Thymus (tissue), 11 donors: ENCODE data around the gene COX19. TPM values are rescaled to one million over a fixed set of nuclear protein-coding genes. Genes with fewer than 3 reads are reported as not detected.

Experiments used
- DNase-seq, 9 donors: peaks; one replicate each; pipeline ENCODE4 v3.0.0-alpha.2; 2013; ENCODE audit warnings: low spot score in 9 of 9, low read depth in 6 of 9, missing footprints in 1 of 9
- H3K27ac ChIP-seq, 2 donors: one replicate each; pipeline ENCODE4 v1.5.1; 2013; ENCODE audit warnings: control low read depth in 1 of 2, low read depth in 1 of 2, low read length in 1 of 2, mild to moderate bottlenecking in 1 of 2, moderate library complexity in 1 of 2
- H3K27me3 ChIP-seq, 2 donors: one replicate each; pipeline ENCODE4 v1.5.1; 2013; ENCODE audit warnings: low read length in 1 of 2; ENCODE audit not compliant: control insufficient read depth in 2 of 2, insufficient read depth in 1 of 2
- H3K36me3 ChIP-seq, 2 donors: one replicate each; pipeline ENCODE4 v1.5.1; 2013; ENCODE audit warnings: low read length in 1 of 2, mild to moderate bottlenecking in 1 of 2, moderate library complexity in 1 of 2; ENCODE audit not compliant: control insufficient read depth in 2 of 2, insufficient read depth in 2 of 2
- H3K4me1 ChIP-seq, 2 donors: one replicate each; pipeline ENCODE4 v1.5.1; 2013; ENCODE audit warnings: low read length in 2 of 2; ENCODE audit not compliant: control insufficient read depth in 2 of 2, insufficient read depth in 2 of 2
- H3K4me3 ChIP-seq, 2 donors: one replicate each; pipeline ENCODE4 v1.5.1; 2013; ENCODE audit warnings: low read length in 2 of 2, control low read depth in 1 of 2, mild to moderate bottlenecking in 1 of 2
- H3K9me3 ChIP-seq, 2 donors: one replicate each; pipeline ENCODE4 v1.5.1; 2013; ENCODE audit warnings: low read length in 1 of 2, mild to moderate bottlenecking in 1 of 2; ENCODE audit not compliant: control insufficient read depth in 2 of 2, insufficient read depth in 1 of 2
- WGBS: extraction: QIAGEN DNeasy Blood & Tissue Kit; methylation state at CpG from one replicate; pipeline ENCODE4 v1.1.7; 2013; 5-methylcytosine and 5-hydroxymethylcytosine counted together
- polyA plus RNA-seq: library from polyadenylated mRNA; stranded (reverse); fragments of 200-250 nt; gene quantifications from one replicate; pipeline ENCODE4 v1.2.3, GENCODE V29; 2013
- total RNA-seq: library from RNA; stranded (reverse); fragments of 120-200 nt; gene quantifications from one replicate; pipeline ENCODE4 v1.2.4, GENCODE V29; 2013
- donor health status: healthy.

Gene COX19
- total and polyA plus RNA-seq, 2 donors = 6.9 to 11.6 TPM

DNA sequence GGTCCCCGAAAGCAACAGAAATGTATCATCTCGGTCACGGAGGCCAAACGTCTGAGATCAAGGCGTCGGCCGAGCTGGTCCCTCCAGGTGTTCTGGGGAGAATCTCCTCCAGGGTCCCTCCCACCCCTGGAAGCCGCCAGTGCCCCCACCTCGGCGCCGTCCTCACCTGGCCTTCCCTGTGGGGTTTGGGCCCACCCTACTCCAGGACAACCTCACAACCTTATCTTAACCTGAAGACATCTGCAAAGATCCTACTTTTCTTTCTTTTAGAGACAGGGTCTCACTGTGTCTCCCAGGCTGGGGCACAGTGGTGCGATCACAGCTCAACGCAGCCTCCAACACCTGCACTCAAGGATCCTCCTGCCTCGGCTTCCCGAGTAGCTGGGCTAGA, 54.3 kb downstream of the COX19 start:
- no peaks in the 10 kb centered on the region for H3K36me3 ChIP-seq
- no peak overlapping the region for H3K4me3 ChIP-seq
- peaks cover 26 to 39% of the 10 kb centered on the region in 2 donors for H3K4me1 ChIP-seq
- no peak overlapping the region for H3K27ac ChIP-seq
- DNase-seq = no peak
- WGBS = 96% methylated on average over 15 of the region's 15 CpGs
- H3K27me3 ChIP-seq = no peaks in the 10 kb centered on the region
- H3K9me3 ChIP-seq = peaks cover 0 to 6% of the 10 kb centered on the region in 2 donors

DNA sequence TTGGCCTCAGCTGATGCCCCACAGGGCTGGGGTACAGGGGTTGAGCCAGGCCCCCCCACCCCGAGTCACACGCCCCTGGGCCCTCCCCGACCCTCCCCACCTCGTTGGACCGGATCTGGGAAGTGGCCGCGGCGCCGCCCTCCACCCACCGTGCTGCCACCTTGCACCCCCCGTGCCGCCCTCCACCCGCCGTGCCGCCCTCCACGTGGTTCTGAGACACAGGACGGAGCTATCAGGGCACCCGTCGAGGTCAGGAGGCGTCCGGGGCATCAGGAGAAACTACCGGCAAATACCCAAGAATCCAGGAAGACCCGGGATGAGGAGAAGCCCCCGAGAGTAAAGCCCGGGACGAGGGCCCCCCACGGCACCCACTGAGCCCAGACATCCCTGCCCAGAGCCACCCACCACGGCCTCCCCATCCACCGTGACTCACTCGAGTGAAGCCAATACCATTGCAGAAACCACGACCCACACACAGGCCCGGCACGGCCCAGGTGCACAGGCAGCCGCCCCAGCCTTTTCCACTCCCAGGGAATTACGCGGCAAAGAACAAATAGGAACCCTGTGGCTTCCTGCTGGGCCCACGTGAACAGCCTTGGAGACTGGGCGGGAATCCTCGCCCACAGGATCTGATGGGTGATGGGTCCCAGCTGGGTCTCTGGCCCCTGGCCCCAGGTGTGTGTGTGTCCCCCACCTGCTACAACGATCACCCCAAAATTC, 54.8 kb downstream of the COX19 start:
- 73% methylated on average over 40 of the region's 40 CpGs for WGBS
- Histone ChIP-seq H3K4me1 (peaks cover 26 to 39% of the 10 kb centered on the region in 2 donors), H3K27ac (no peak overlapping the region), H3K36me3 (no peaks in the 10 kb centered on the region), H3K27me3 (no peaks in the 10 kb centered on the region), H3K9me3 (peaks cover 0 to 6% of the 10 kb centered on the region in 2 donors), H3K4me3 (no peak overlapping the region)
- DNase-seq = no peak

DNA sequence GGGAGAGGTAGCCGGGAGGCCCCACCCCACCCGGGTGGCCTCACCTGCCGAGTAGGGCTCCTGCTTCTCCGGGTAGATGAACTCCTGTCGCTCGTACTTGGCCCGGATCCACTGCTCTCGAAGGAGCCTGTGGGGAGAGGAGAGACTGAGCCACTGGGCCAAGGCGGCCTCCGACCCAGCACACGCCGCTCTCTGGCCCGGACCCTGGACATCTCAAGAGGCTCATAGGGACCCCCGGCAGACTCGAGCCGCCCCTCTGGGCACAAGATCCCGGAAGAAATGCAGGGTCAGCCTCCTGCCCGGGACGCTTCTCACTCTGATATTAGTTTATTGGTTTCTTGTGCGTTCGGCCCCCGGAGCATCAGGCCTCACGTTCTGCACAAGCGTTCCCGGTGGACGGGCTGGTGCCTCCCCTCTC, 55.4 kb downstream of the COX19 start:
- Histone ChIP-seq H3K4me1 (peaks cover 24 to 38% of the 10 kb centered on the region in 2 donors), H3K4me3 (no peak overlapping the region), H3K27me3 (no peaks in the 10 kb centered on the region), H3K27ac (no peak overlapping the region), H3K36me3 (no peaks in the 10 kb centered on the region), H3K9me3 (peaks cover 0 to 6% of the 10 kb centered on the region in 2 donors)
- DNase-seq = no peak
- WGBS = 98% methylated on average over 26 of the region's 26 CpGs

DNA sequence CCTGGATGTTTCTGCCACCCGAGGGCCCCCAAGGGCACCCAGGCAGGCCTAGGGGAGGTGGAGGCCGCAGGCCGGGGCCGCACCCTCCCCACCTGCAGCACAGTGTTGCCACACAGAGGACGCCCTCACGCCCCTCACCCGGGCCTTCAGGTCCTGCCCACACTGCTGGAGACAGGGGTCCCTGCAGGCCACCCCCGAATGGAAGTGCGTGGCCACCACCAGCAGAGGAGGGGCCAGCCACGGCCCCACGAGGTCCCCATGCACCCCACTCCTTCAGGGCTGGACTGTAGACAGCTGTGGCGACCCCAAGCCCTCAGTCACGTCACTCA, 56.3 kb downstream of the COX19 start:
- Histone ChIP-seq H3K4me1 (peaks cover 20 to 33% of the 10 kb centered on the region in 2 donors), H3K36me3 (no peaks in the 10 kb centered on the region), H3K27ac (no peak overlapping the region), H3K27me3 (no peaks in the 10 kb centered on the region), H3K9me3 (peaks cover 0 to 6% of the 10 kb centered on the region in 2 donors), H3K4me3 (no peak overlapping the region)
- WGBS = 92% methylated on average over 13 of the region's 13 CpGs
- no peak for DNase-seq

DNA sequence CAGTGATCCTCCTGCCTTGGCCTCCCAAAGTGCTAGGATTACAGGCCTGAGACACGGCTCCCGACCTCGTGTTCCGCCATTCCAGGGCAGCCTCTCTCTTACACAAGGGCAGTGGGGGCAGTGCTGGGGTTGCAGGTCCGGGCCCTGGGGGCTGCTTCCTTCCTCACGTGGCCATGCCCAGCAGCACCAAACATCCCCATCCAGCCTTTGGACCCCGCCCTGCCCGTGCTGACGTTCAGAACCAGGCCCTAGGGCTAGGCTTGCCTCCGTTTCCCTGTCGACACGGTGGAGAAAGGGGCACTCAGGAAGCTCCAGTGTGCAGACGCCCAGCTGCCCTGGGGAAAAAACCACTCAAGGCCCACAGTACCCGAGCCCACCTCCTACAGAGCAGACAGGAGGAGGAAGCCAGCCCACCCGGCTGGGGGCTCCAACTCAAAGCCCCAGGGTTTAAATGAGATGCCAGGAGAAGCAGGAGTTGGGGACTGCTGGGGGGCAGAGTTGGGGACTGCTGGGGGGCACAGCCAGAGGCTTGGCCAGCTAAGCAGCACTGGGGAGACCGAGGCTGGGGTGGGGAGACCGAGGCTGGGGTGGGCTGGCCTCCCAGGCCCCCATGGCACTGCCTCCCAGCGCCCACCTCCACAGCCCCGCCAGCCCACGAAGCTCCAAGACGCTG, 56.8 kb downstream of the COX19 start:
- Histone ChIP-seq H3K36me3 (no peaks in the 10 kb centered on the region), H3K9me3 (peaks cover 0 to 6% of the 10 kb centered on the region in 2 donors), H3K4me1 (peaks cover 16 to 29% of the 10 kb centered on the region in 2 donors), H3K4me3 (no peak overlapping the region), H3K27me3 (no peaks in the 10 kb centered on the region), H3K27ac (no peak overlapping the region)
- WGBS = 96% methylated on average over 21 of the region's 21 CpGs
- no peak for DNase-seq

DNA sequence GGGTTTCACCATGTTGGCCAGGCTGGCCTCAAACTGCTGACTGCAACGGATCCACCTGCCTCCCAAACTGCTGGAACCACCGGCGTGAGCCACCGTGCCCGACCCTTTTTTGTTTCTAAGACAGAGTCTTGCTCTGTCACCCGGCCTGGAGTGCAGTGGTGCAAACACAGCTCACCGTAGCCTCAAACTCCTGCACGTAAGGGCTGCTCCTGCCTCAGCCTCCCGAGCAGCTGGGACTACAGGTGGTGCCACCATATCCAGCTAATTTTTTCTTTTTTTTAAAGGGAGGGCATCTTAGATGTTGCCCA, 57.3 kb downstream of the COX19 start:
- DNase-seq = no peak
- Histone ChIP-seq H3K4me1 (peaks cover 14 to 24% of the 10 kb centered on the region in 2 donors), H3K4me3 (no peak overlapping the region), H3K27me3 (no peaks in the 10 kb centered on the region), H3K36me3 (no peaks in the 10 kb centered on the region), H3K27ac (no peak overlapping the region), H3K9me3 (peaks cover 0 to 6% of the 10 kb centered on the region in 2 donors)
- 85% methylated on average over 9 of the region's 9 CpGs for WGBS

DNA sequence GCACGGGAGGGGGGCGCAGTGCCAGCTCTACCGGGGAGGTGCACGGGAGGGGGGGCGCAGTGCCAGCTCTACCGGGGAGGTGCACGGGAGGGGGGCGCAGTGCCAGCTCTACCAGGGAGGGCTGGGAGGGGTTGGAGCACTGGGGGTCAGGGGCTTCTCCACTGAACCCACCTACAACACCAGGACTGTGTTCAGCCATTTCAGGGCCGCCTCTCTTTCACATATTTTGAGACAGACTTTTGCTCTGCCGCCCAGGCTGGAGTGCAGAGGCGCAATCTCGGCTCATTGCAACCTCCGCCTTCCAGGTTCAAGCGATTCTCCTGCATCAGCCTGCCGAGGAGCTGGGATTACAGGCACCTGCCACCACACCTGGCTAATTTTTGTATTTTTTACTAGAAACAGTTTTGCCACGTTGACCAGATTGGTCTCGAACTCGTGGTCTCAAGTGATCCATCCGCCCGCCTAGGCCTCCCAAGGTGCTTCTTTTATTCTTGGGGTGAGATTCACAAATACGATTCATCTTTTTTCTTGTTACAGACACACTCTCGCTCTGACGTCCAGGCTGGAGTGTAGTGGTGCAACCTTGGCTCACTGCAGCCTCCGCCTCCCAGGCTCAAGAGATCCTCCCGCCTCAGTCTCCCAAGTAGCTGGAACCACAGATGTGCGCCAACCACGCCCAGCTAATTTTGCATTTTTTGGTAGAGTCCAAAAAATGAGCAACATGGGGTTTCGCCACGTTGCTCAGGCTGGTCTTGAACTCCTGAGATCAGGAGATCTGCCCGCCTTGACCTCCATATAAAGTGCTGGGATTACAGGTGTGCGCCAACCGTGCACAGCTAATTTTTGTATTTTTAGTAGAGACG, 57.9 kb downstream of the COX19 start:
- H3K27me3 ChIP-seq = no peaks in the 10 kb centered on the region
- H3K27ac ChIP-seq = no peak overlapping the region
- no peak for DNase-seq
- H3K9me3 ChIP-seq = peaks cover 0 to 6% of the 10 kb centered on the region in 2 donors
- no peaks in the 10 kb centered on the region for H3K36me3 ChIP-seq
- no peak overlapping the region for H3K4me3 ChIP-seq
- peaks cover 10 to 19% of the 10 kb centered on the region in 2 donors for H3K4me1 ChIP-seq
- WGBS = 96% methylated on average over 28 of the region's 33 CpGs

DNA sequence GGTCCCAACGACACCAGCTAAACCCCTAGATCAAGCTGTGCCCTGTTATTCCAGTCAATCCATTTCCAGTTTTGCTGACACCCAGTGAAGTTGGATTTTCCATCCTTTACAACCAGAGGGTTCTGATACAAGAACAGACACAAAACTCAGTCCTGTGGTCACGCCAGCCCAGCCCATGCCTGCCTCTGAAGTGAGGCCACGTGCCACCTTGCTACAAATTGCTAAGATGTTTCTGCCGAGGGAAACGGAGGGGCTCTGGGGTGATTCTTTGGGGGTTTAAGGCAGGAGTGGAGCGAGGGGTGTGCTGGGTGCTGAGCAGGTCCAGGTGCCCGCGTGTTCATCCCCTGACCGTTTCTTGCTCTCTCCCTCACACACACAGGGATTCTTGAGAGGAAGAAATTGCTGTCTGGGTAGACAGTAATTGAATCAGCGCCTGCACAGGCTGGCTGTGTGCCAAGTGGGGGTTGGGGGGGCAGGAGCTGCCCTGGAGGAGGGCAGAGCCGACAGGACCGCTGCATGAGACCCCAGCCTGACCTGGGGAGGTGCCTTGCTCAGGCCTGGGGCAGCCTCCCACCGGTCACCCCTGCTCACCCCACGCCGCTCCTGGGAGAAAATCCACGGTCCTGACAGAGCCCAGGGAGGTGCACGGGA, 58.9 kb downstream of the COX19 start:
- DNase-seq = no peak
- Histone ChIP-seq H3K27ac (no peak overlapping the region), H3K4me1 (peaks cover 0 to 8% of the 10 kb centered on the region in 2 donors), H3K36me3 (no peaks in the 10 kb centered on the region), H3K27me3 (peaks cover 0 to 5% of the 10 kb centered on the region in 2 donors), H3K4me3 (no peak overlapping the region), H3K9me3 (peaks cover 0 to 6% of the 10 kb centered on the region in 2 donors)
- WGBS = 85% methylated on average over 17 of the region's 17 CpGs
